ENCODE results near the gene SSBP3.
A peak's percentile ranks its signal among the peaks of the same experiment; 100 is the strongest.
"Not testable (repeated sequence)": the region's sequence is repeated elsewhere in the genome, so short reads cannot be mapped to it uniquely, and the experiment has no call there.

The SSBP3 gene

GRCh38 chr1:54221113-54221834, 184.9 kb downstream of the SSBP3 start:
- DNase-seq (ENCODE audit: low read depth in 2 of 2): no peak

GRCh38 chr1:54220004-54220811, 186.0 kb downstream of the SSBP3 start:
- no peak for DNase-seq (ENCODE audit: low read depth in 2 of 2)

DNA sequence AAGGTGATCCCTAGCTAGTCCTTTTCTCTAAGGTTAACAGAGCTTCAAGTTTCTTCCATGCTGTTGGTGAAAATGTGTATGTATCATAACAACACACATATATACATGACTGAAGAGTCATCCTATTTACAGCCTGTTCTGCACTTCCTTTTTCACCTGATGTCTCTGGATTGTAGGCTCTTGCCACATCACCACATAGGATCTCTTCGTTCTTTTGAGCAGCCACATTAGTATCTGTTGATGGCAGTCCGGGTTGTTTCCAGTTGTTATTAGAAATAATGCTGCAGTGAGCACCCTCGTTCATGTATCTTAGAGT, 186.5 kb downstream of the SSBP3 start:
- no peak for DNase-seq (ENCODE audit: low read depth in 2 of 2)

- no peak for DNase-seq (ENCODE audit: low read depth in 2 of 2)
Observed at GRCh38 chr1:54218883-54219687, 187.1 kb downstream of the SSBP3 start.

DNA sequence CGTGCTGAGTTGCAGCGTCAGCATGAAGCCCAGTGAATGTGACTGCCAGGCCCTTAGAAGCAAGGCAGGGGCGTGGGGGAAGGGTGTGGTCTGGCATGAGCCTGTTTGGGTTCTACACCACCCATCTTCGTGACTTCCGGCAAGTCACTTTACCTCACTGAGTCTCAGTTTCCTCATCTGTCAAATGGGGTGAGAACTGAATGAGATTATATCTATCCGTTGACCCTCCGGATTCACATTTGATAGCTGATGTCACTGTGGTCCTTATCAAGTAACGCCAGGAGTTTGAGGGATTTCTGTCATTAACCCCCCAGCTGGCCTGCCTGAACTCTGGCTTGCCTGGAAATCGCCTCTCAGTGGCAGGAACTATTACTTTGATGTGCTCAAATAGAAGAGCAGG, 190.7 kb downstream of the SSBP3 start:
- no peak for DNase-seq (ENCODE audit: low read depth in 2 of 2)

- DNase-seq (ENCODE audit: low read depth in 2 of 2): no peak
Observed at GRCh38 chr1:54212872-54213271, 193.3 kb downstream of the SSBP3 start.

- DNase-seq (ENCODE audit: low read depth in 2 of 2): not testable (repeated sequence)
Observed at GRCh38 chr1:54207896-54208295, 198.3 kb downstream of the SSBP3 start.

- no peak for DNase-seq (ENCODE audit: low read depth in 2 of 2)
Observed at GRCh38 chr1:54207287-54207686, 198.9 kb downstream of the SSBP3 start.

- DNase-seq (ENCODE audit: low read depth in 2 of 2): no peak
Observed at GRCh38 chr1:54204199-54204598, 202.0 kb downstream of the SSBP3 start.

GRCh38 chr1:54200519-54200997, 205.6 kb downstream of the SSBP3 start:
- DNase-seq (ENCODE audit: low read depth in 2 of 2): no peak

GRCh38 chr1:54199765-54200518, 206.3 kb downstream of the SSBP3 start, which contains the start of the genes CYB5RL and MRPL37:
Gene CYB5RL, minus strand, starts transcription at chr1:54200030. Its CDS starts 4,414 bp downstream, at chr1:54195616.
Gene MRPL37, plus strand, starts transcription at chr1:54200167. Its CDS starts 77 bp downstream, at chr1:54200244.
- DNase-seq (ENCODE audit: low read depth in 2 of 2): peak; percentile 93 to 95

DNA sequence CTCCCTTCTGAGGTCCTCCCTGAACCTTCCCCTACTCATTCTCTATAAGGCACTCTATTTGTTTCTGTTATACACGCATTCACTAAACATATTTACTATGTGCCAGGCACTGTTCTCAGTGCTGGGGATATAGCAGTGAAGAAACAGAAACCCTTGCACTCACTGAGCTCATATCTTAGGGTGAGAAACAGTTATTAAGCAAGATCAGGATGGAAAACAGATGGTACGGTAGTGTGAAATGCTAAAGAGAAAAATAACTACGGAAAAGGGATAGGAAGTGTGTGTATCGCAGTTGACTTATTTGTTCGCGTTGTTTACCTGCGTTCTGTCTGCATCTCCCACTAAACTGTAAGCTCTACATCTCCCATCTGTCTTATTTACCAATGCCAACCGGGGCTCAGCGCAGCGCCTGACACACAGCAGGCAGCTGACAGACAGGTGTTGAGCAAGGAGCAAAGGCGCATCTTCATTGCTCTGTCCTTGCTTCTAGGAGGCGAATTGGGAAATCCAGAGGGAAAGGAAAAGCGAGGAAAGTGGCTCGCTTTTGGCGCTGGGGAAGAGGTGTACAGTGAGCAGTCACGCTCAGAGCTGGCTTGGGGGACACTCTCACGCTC, 206.9 kb downstream of the SSBP3 start:
- DNase-seq (ENCODE audit: low read depth in 2 of 2): no peak

DNA sequence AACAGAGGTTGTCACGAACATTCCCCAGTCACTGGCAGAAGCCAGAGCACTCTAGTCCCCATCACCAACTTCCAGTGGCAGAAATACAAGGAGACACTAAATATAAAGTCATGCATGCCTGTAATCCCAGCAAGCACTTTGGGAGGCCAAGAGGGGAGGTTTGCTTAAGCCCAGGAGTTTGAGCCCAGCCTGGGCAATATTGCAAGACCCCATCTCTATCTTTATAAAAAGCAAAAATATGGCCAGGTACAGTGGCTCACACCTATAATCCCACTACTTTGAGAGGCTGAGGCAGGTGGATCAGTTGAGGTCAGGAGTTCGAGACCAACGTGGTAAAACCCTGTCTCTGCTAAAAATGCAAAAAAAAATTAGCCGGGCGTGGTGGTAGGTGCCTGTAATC, 212.7 kb downstream of the SSBP3 start:
- DNase-seq (ENCODE audit: low read depth in 2 of 2): no peak

DNA sequence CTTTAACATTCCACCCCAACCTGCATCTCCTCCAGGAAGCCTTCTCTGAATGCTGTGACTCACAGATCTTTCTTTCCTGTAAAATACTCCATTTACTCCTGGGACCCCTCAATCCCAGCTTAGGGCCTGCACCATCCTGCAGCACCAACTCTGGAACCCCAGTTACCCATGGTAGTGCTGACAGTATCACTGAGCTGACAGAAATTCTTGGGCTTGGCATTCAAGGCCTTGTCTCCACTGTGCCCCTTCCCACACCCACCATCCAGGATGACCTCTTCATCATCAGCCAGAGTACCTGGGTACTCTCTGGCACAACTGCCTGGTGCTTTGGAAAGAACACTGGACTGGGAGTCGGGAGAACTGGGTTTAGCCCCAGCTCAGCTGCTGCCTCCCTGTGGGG, 214.7 kb downstream of the SSBP3 start:
- no peak for DNase-seq (ENCODE audit: low read depth in 2 of 2)

DNA sequence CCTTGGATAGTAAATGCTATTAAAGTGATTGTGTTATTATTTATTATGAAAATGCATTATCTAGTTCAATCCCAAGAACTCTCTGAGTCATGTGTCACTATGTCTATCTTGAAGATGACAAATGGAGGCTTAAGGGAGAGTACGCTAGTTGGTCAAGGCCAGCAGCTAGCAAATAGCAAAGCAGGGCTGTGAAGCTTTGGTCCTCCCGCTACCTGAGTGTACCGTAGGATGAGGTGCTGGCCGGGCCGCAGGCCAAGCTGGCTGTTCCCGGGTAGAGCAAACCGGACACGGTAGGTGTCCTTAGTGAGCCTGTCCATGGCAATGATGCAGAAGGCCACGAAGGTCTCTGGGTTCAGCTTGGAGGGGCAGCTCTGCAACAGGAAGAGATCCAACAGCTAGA, 215.7 kb downstream of the SSBP3 start:
- DNase-seq (ENCODE audit: low read depth in 2 of 2): no peak

GRCh38 chr1:54188291-54188690, 217.9 kb downstream of the SSBP3 start:
- no peak for DNase-seq (ENCODE audit: low read depth in 2 of 2)

DNA sequence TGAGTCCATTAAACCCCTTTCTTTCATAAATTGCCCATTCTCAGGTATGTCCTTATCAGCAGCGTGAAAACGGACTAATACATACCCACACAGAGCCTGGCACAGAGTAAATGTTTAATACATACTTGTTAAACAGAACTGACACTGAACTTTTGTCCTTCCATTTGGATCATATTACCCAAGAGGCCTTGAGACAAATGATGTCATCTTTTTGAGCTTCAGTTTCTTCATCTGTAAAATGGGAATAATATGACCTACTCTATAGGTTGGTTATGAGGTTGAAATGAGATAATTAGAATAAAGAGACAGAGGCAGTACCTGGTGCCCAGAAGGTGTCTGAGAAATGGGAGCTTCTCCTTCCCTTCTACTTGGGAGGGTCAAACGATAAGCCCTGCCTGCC, 220.1 kb downstream of the SSBP3 start:
- DNase-seq (ENCODE audit: low read depth in 2 of 2): no peak

- no peak for DNase-seq (ENCODE audit: low read depth in 2 of 2)
Observed at GRCh38 chr1:54180701-54181360, 225.4 kb downstream of the SSBP3 start.

DNA sequence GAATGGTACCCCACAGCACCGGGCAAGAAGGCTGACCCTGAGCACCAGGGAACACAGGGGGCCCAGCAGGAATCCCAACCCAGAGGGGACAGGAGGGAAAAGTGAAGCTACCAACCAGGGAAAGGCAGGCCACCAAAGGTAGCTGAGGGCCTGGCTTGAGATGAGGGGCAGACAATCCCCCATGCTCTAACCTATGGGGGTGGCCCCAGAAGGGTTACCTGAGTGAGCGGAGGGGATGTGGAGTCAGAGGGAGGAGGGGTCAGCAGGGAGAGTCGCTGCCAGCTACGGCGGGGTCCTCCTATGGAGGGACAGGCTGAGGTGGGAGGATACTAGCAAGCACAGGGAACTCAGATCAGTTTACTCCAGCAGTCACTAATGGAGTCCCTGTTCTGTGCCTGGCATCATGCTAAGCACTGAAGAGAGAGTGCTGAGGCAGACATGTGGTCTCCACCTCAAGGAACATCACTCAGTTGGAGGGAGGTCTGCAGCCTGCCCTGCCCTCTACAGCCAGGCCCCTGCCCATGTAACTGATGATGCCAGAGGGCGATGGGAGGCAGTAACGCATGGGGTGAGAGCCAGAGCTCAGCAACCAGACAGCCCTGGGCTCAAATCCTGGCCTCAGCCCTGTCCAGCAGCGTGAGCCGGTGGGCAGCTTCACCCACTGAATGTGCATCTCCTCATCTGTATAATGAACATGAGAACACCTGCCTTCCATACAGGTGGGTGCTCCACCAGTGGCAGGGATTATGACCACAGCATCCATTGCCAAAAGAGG, 227.7 kb downstream of the SSBP3 start:
- DNase-seq (ENCODE audit: low read depth in 2 of 2): no peak

DNA sequence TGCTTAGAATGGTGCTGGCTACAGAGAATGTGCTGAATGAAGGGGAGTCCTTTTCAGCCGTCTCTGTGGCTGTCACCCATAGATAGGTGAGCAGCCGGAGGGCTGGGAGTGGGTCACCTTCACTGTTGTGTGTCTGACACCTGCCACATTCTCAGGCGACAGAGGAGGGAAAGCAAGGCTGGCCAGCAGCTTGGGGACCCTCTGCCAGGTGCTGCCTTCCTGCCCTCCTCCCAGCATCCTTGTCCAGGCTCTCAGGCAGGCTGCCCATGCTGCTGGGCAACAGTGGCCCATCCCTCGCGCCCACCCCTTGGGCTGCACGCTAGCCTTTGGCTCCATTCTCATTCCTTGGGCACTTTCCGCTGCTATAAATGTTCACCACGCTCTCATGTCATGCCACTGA, 228.5 kb downstream of the SSBP3 start:
- no peak for DNase-seq (ENCODE audit: low read depth in 2 of 2)

Measured in fibroblast of skin of left quadriceps (primary cell).